Epithelial cell of esophagus (primary cell): Measurements from ENCODE around the gene AURKAIP1.

Source experiments
- DNase-seq: peaks from one replicate; pipeline ENCODE4 v3.0.0; 2010; ENCODE audit warnings: low read depth
- H3K4me3 ChIP-seq: 2 replicates; pipeline ENCODE4 v1.5.1; 2011; ENCODE audit warnings: mild to moderate bottlenecking, low read length, control low read depth
- TF ChIP-seq, protein P1 (sequence below): IDR thresholded peaks from 2 replicates; pipeline ENCODE4 v1.5.1; 2011; ENCODE audit warnings: low read depth, mild to moderate bottlenecking, low read length, control low read depth, inconsistent platforms; ENCODE audit not compliant: insufficient read depth; ENCODE audit errors: missing control alignments

AURKAIP1 gene

GRCh38 chr1:1347663-1348419 lies 27.2 kb downstream of the AURKAIP1 start:
- DNase-seq = peak; percentile 54
- H3K4me3 ChIP-seq = peak overlapping the region; percentile 73
- TF ChIP-seq, protein P1, sequence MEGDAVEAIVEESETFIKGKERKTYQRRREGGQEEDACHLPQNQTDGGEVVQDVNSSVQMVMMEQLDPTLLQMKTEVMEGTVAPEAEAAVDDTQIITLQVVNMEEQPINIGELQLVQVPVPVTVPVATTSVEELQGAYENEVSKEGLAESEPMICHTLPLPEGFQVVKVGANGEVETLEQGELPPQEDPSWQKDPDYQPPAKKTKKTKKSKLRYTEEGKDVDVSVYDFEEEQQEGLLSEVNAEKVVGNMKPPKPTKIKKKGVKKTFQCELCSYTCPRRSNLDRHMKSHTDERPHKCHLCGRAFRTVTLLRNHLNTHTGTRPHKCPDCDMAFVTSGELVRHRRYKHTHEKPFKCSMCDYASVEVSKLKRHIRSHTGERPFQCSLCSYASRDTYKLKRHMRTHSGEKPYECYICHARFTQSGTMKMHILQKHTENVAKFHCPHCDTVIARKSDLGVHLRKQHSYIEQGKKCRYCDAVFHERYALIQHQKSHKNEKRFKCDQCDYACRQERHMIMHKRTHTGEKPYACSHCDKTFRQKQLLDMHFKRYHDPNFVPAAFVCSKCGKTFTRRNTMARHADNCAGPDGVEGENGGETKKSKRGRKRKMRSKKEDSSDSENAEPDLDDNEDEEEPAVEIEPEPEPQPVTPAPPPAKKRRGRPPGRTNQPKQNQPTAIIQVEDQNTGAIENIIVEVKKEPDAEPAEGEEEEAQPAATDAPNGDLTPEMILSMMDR = no peak

DNA sequence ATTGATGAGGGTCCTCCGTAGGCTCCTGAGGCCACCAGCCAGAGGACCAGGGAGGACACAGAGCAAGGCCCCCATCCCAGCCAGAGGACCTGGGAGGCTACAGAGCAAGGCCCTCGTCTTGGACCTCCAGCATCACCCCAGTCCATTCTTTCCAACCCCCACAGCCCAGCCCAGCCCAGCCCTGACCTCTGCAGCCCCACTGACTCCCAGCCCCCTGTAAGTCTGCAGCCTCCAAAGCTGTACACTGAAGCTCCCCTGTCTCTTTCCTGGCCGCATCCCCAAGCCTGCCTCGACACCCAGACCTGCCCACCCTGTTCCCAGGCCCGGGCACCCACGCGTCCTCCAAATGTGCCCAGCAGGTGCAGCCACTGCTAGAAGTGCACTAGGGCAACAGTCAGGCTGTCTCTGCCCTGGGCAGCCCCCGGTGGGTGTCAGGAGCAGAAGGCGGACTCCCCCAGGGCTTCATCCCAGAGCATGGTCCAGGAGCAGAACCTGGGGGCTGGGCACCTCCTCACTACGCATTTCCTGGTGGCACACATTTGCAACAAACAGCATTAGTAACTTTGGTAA lies 27.9 kb downstream of the AURKAIP1 start:
- DNase-seq = no peak
- TF ChIP-seq, protein P1 = no peak
- H3K4me3 ChIP-seq = peak overlapping the region; percentile 73

- TF ChIP-seq, protein P1 = no peak
- H3K4me3 ChIP-seq = no peak overlapping the region
These were observed 28.5 kb downstream of the AURKAIP1 start for GRCh38 chr1:1346501-1346890.

GRCh38 chr1:1345860-1346500 lies 29.0 kb downstream of the AURKAIP1 start:
- TF ChIP-seq, protein P1 = no peak
- no peak for DNase-seq
- peak overlapping the region; percentile 37 for H3K4me3 ChIP-seq

More at GRCh38 chr1:1346501-1346890, 28.5 kb downstream of the AURKAIP1 start:
- no peak for DNase-seq

DNA sequence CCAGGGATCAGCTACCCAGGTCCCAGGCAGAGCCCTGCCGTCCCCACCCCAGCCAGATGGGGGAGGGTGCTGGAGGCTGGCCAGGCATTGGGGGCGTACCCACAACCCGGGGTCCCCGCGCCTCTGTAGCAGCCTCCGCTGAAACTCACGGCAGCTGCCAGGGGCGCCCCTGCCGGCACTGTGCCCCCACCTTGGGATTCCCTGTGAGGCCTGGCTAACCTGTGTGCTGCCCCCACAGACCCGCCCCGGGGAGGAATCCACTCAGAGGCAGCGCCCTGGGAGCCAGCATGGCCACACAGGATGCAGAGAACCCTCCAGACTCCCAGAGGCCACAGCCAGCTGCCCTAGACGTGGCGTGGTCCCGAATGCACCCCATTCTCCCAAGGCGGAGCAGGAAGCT lies 29.6 kb downstream of the AURKAIP1 start:
- peak overlapping the region; percentile 37 for H3K4me3 ChIP-seq
- DNase-seq = no peak
- TF ChIP-seq, protein P1 = no peak

GRCh38 chr1:1344655-1345361 lies 30.2 kb downstream of the AURKAIP1 start:
- TF ChIP-seq, protein P1 = peak; percentile 47
- peak overlapping the region; percentile 37 for H3K4me3 ChIP-seq
- peak; percentile 98 for DNase-seq
